ENCODE measurements around the gene MSRB3.

DNA sequence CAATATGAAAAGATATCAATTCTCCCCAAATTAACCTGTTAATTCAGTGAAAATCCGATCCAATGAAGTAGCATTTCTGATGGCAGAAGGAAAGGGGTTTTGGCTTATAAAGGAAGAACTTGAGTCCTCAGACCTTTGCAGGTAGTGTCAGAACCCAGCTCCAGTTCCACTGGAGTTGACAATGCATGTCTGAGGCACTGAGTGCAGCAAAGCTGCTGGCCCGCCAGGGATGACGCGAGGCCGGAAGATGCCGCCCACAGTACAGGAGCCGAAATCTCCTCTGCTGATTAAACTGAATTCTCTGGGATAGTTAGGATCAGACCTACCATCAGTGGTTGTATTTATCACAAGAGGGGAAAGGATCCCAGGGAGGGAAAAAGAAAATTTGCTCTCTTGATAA, 220.7 kb downstream of the MSRB3 start:
- TF ChIP-seq EZH2 (IDR thresholded peaks at IDR 0.05; ENCODE audit: borderline replicate concordance, insufficient read depth, low read depth, low read length, poor library complexity, severe bottlenecking) = no peak
- TF ChIP-seq CTCF (IDR thresholded peaks at IDR 0.05) = no peak

Data from B cell (primary cell).